HEK293 (cell line): ENCODE results near the gene TMEM119.

Experiments used
- CTCF ChIA-PET: fragments of 350-600 bp; formaldehyde crosslinking; extraction: SDS; loops from one replicate; lab custom pipeline; 2021; ENCODE audit warnings: antibody characterized with exemption; lab: Yijun Ruan, JAX
- POLR2A ChIA-PET: fragments of 300-600 bp; formaldehyde crosslinking; extraction: SDS; loops from one replicate; lab custom pipeline; 2020; ENCODE audit warnings: antibody characterized with exemption, inconsistent platforms; lab: Yijun Ruan, JAX
- H3K27ac ChIP-seq: fragments of 200-500 bp; sonication (Bioruptor generic); 2 replicates; pipeline ENCODE4 v1.5.1; 2014; ENCODE audit warnings: low read depth, low read length, control low read depth, inconsistent platforms; ENCODE audit errors: extremely low read depth
- H3K36me3 ChIP-seq, 2 experiments: fragments of 200-500 bp in 1 of 2; sonication (Bioruptor generic) in 1 of 2; 1 replicate in 1 of 2; 2 replicates in 1 of 2; pipeline ENCODE4 v1.5.1; 2014 to 2017; ENCODE audit warnings: inconsistent platforms in 2 of 2, low read length in 2 of 2; ENCODE audit not compliant: control insufficient read depth in 2 of 2, insufficient read depth in 1 of 2
- H3K4me1 ChIP-seq: fragments of 200-500 bp; sonication (Bioruptor generic); 2 replicates; pipeline ENCODE4 v1.5.1; 2014; ENCODE audit warnings: mild to moderate bottlenecking, low read length, inconsistent platforms; ENCODE audit not compliant: control insufficient read depth, insufficient read depth
- H3K4me3 ChIP-seq: 2 replicates; pipeline ENCODE4 v1.5.1; 2011; ENCODE audit warnings: low read depth, mild to moderate bottlenecking, control low read depth, low read length, moderate library complexity
- H3K9me3 ChIP-seq: fragments of 200-500 bp; sonication (Bioruptor generic); 2 replicates; pipeline ENCODE4 v1.5.1; 2014; ENCODE audit warnings: low read depth, low read length, inconsistent platforms; ENCODE audit not compliant: control insufficient read depth, insufficient read depth
- AEBP2 ChIP-seq: fragments of 450-650 bp; formaldehyde crosslinking; IDR thresholded peaks from 2 replicates; pipeline ENCODE4 v1.5.1; 2016; ENCODE audit warnings: missing biosample characterization, missing genetic modification characterization, borderline replicate concordance
- GFI1B ChIP-seq: fragments of 450-650 bp; formaldehyde crosslinking; IDR thresholded peaks from 2 replicates; pipeline ENCODE4 v1.5.1; 2016; ENCODE audit warnings: missing biosample characterization, missing genetic modification characterization
- GLI2 ChIP-seq: fragments of 450-650 bp; formaldehyde crosslinking; IDR thresholded peaks from 2 replicates; pipeline ENCODE4; 2017; ENCODE audit warnings: missing biosample characterization, missing genetic modification characterization, low read depth, borderline replicate concordance
- MYNN ChIP-seq: fragments of 450-650 bp; formaldehyde crosslinking; IDR thresholded peaks from 2 replicates; pipeline ENCODE4 v1.5.1; 2016; ENCODE audit warnings: missing biosample characterization, missing genetic modification characterization, borderline replicate concordance
- MZF1 ChIP-seq: fragments of 450-650 bp; formaldehyde crosslinking; IDR thresholded peaks from 2 replicates; pipeline ENCODE4 v1.5.1; 2017; ENCODE audit warnings: missing biosample characterization, missing genetic modification characterization, borderline replicate concordance
- WT1 ChIP-seq: fragments of 450-650 bp; formaldehyde crosslinking; IDR thresholded peaks from 2 replicates; pipeline ENCODE4 v1.5.1; 2016; ENCODE audit warnings: missing biosample characterization, missing genetic modification characterization
- ZNF121 ChIP-seq: fragments of 450-650 bp; formaldehyde crosslinking; IDR thresholded peaks from 2 replicates; pipeline ENCODE4 v1.5.1; 2016; ENCODE audit warnings: missing biosample characterization, missing genetic modification characterization
- ZNF140 ChIP-seq: fragments of 450-650 bp; formaldehyde crosslinking; IDR thresholded peaks from 2 replicates; pipeline ENCODE4 v1.5.1; 2016; ENCODE audit warnings: missing biosample characterization, missing genetic modification characterization
- ZNF202 ChIP-seq: fragments of 450-650 bp; formaldehyde crosslinking; IDR thresholded peaks from 2 replicates; pipeline ENCODE4 v1.5.1; 2016; ENCODE audit warnings: missing biosample characterization, missing genetic modification characterization, borderline replicate concordance
- ZNF248 ChIP-seq: fragments of 450-650 bp; formaldehyde crosslinking; IDR thresholded peaks from 2 replicates; pipeline ENCODE4 v1.5.1; 2017; ENCODE audit warnings: missing biosample characterization, missing genetic modification characterization
- ZNF366 ChIP-seq: fragments of 450-650 bp; formaldehyde crosslinking; conservative IDR thresholded peaks from 2 replicates; pipeline ENCODE4 v1.5.1; 2016; ENCODE audit warnings: missing biosample characterization, missing genetic modification characterization
- ZNF623 ChIP-seq: fragments of 450-650 bp; formaldehyde crosslinking; IDR thresholded peaks from 2 replicates; pipeline ENCODE4 v1.5.1; 2016; ENCODE audit warnings: missing biosample characterization, missing genetic modification characterization
- ZNF654 ChIP-seq: fragments of 450-650 bp; formaldehyde crosslinking; IDR thresholded peaks from 2 replicates; pipeline ENCODE4 v1.5.1; 2016; ENCODE audit warnings: low read depth, missing biosample characterization, missing genetic modification characterization
- ZNF704 ChIP-seq: fragments of 450-650 bp; formaldehyde crosslinking; IDR thresholded peaks from 2 replicates; pipeline ENCODE4 v1.5.1; 2016; ENCODE audit warnings: missing biosample characterization, missing genetic modification characterization
- ZNF830 ChIP-seq: fragments of 450-650 bp; IDR thresholded peaks from 2 replicates; pipeline ENCODE4 v1.5.0; 2018; ENCODE audit warnings: missing biosample characterization, missing genetic modification characterization, low read depth, mild to moderate bottlenecking, moderate library complexity
- ZSCAN23 ChIP-seq: fragments of 450-650 bp; formaldehyde crosslinking; IDR thresholded peaks from 2 replicates; pipeline ENCODE4 v1.5.1; 2016; ENCODE audit warnings: missing biosample characterization, missing genetic modification characterization
- ZSCAN30 ChIP-seq: fragments of 450-650 bp; IDR thresholded peaks from 2 replicates; pipeline ENCODE4 v1.5.1; 2018; ENCODE audit warnings: missing biosample characterization, mild to moderate bottlenecking, missing genetic modification characterization, moderate library complexity
- ZSCAN5A ChIP-seq: fragments of 450-650 bp; formaldehyde crosslinking; IDR thresholded peaks from 2 replicates; pipeline ENCODE4 v1.5.1; 2016; ENCODE audit warnings: missing biosample characterization, missing genetic modification characterization
- TF ChIP-seq, protein P1 (sequence below): fragments of 450-650 bp; formaldehyde crosslinking; conservative IDR thresholded peaks from 2 replicates; pipeline ENCODE4 v1.5.1; 2016; ENCODE audit warnings: low read depth, missing biosample characterization, missing genetic modification characterization

Gene TMEM119

GRCh38 chr12:108564724-108565123 is 33.2 kb downstream of the TMEM119 start:
- no peak overlapping the region for H3K4me3 ChIP-seq
- CTCF ChIA-PET, result interaction anchor here (0.6 to 10.6 kb wide), 11 partner anchors 11 to 815 kb away, joined by 3 to 160 read pairs (median 6); no protein-coding TSS in a partner anchor
- H3K36me3 ChIP-seq, result peaks cover 22 to 55% of the 10 kb centered on the region in 2 experiments
- no peak for TF ChIP-seq ZNF366 (tag by site-specific recombination)
- TF ChIP-seq ZSCAN23 (tag by site-specific recombination), result no peak
- TF ChIP-seq MZF1 (tag by site-specific recombination), result no peak
- TF ChIP-seq, protein P1, sequence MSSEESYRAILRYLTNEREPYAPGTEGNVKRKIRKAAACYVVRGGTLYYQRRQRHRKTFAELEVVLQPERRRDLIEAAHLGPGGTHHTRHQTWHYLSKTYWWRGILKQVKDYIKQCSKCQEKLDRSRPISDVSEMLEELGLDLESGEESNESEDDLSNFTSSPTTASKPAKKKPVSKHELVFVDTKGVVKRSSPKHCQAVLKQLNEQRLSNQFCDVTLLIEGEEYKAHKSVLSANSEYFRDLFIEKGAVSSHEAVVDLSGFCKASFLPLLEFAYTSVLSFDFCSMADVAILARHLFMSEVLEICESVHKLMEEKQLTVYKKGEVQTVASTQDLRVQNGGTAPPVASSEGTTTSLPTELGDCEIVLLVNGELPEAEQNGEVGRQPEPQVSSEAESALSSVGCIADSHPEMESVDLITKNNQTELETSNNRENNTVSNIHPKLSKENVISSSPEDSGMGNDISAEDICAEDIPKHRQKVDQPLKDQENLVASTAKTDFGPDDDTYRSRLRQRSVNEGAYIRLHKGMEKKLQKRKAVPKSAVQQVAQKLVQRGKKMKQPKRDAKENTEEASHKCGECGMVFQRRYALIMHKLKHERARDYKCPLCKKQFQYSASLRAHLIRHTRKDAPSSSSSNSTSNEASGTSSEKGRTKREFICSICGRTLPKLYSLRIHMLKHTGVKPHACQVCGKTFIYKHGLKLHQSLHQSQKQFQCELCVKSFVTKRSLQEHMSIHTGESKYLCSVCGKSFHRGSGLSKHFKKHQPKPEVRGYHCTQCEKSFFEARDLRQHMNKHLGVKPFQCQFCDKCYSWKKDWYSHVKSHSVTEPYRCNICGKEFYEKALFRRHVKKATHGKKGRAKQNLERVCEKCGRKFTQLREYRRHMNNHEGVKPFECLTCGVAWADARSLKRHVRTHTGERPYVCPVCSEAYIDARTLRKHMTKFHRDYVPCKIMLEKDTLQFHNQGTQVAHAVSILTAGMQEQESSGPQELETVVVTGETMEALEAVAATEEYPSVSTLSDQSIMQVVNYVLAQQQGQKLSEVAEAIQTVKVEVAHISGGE, result no peak
- no peak for TF ChIP-seq WT1 (tag by site-specific recombination)
- no peak for TF ChIP-seq ZSCAN5A
- no peak for TF ChIP-seq ZSCAN30 (tag by site-specific recombination)
- TF ChIP-seq ZNF830 (tag by site-specific recombination), result no peak
- TF ChIP-seq ZNF623, result no peak
- no peak for TF ChIP-seq ZNF140 (tag by site-specific recombination)
- no peak for TF ChIP-seq ZNF248 (tag by site-specific recombination)
- no peak for TF ChIP-seq ZNF654 (tag by site-specific recombination)
- TF ChIP-seq, all 188 proteins: peak for 0
- POLR2A ChIA-PET, result interaction anchor here (0.6 to 0.8 kb wide), 2 partner anchors 65 to 262 kb away, joined by 3 read pairs; no protein-coding TSS in a partner anchor
- no peaks in the 10 kb centered on the region for H3K4me1 ChIP-seq
- no peak overlapping the region for H3K27ac ChIP-seq
- H3K9me3 ChIP-seq, result no peaks in the 10 kb centered on the region

- Histone ChIP-seq H3K36me3 (peaks cover 22 to 47% of the 10 kb centered on the region in 2 experiments), H3K4me1 (0 out of 2 replicates have a peak, but pooled peaks cover 2% of the 10 kb centered on the region), H3K9me3 (no peaks in the 10 kb centered on the region), H3K4me3 (no peak overlapping the region)
- ChIA-PET POLR2A (no interaction called here), CTCF (interaction anchor here (0.6 to 10.6 kb wide), 23 partner anchors 9 to 816 kb away, joined by 3 to 160 read pairs (median 4); no protein-coding TSS in a partner anchor)
- TF ChIP-seq ZNF202 (tag by site-specific recombination), result no peak
- no peak for TF ChIP-seq MYNN (tag by site-specific recombination)
- no peak for TF ChIP-seq GLI2 (tag by site-specific recombination)
- no peak for TF ChIP-seq ZNF140 (tag by site-specific recombination)
- no peak for TF ChIP-seq GFI1B
- TF ChIP-seq, all 188 proteins: peak for 0
- no peak overlapping the region for H3K27ac ChIP-seq
Measured at GRCh38 chr12:108563804-108564151, 34.1 kb downstream of the TMEM119 start.

- POLR2A ChIA-PET, result interaction anchor here (0.9 to 1.2 kb wide), 4 partner anchors 25 to 167 kb away, joined by 3 to 6 read pairs (median 4); no protein-coding TSS in a partner anchor
- CTCF ChIA-PET, result interaction anchor here (0.6 to 10.6 kb wide), 19 partner anchors 8 to 569 kb away, joined by 3 to 160 read pairs (median 4); no protein-coding TSS in a partner anchor
- Histone ChIP-seq H3K9me3 (no peaks in the 10 kb centered on the region), H3K4me1 (0 out of 2 replicates have a peak, but pooled peaks cover 2% of the 10 kb centered on the region), H3K27ac (peak overlapping the region; percentile 58; the same call in 1 of the 2 replicates), H3K36me3 (peaks cover 21 to 44% of the 10 kb centered on the region in 2 experiments), H3K4me3 (peak overlapping the region; percentile 84)
- TF ChIP-seq ZNF704 (no peak), ZNF121 (tag by site-specific recombination) (no peak), AEBP2 (tag by site-specific recombination) (no peak), GFI1B (no peak)
Measured at GRCh38 chr12:108563136-108563803, 34.6 kb downstream of the TMEM119 start.
